ENCODE measurements around the gene UVSSA. TPM values are rescaled to one million over a fixed set of nuclear protein-coding genes. Genes with fewer than 3 reads are reported as not detected.

The UVSSA gene
- total and polyA plus RNA-seq, 2 donors = 7.2 to 13.0 TPM

GRCh38 chr4:1405254-1405635 is 58.2 kb downstream of the UVSSA start:
- no peak overlapping the region for H3K27ac ChIP-seq (ENCODE audit: low read depth)
- 10% methylated on average over 26 of the region's 26 CpGs for WGBS
- H3K4me1 ChIP-seq (ENCODE audit: insufficient read depth) = no peaks in the 10 kb centered on the region
- DNase-seq (ENCODE audit: extremely low spot score) = no peak
- no peaks in the 10 kb centered on the region for H3K36me3 ChIP-seq (ENCODE audit: insufficient read depth)
- H3K4me3 ChIP-seq (ENCODE audit: low read depth, low read length) = no peak overlapping the region

GRCh38 chr4:1405636-1406393 is 58.8 kb downstream of the UVSSA start:
- H3K27ac ChIP-seq (ENCODE audit: low read depth) = no peak overlapping the region
- 7% methylated on average over 90 of the region's 90 CpGs for WGBS
- no peaks in the 10 kb centered on the region for H3K4me1 ChIP-seq (ENCODE audit: insufficient read depth)
- H3K4me3 ChIP-seq (ENCODE audit: low read depth, low read length) = no peak overlapping the region
- H3K36me3 ChIP-seq (ENCODE audit: insufficient read depth) = no peaks in the 10 kb centered on the region
- DNase-seq (ENCODE audit: extremely low spot score) = no peak

GRCh38 chr4:1406394-1406980 is 59.5 kb downstream of the UVSSA start, which contains the start of gene NKX1-1:
Gene NKX1-1 (minus strand): TSS chr4:1406442. CDS start chr4:1406442, 0 bp downstream.
- DNase-seq (ENCODE audit: extremely low spot score) = no peak
- Histone ChIP-seq H3K27ac (ENCODE audit: low read depth) (no peak within 1 kb of the TSS), H3K36me3 (ENCODE audit: insufficient read depth) (no peaks in the 10 kb centered on the region), H3K4me3 (ENCODE audit: low read depth, low read length) (no peak within 1 kb of the TSS), H3K4me1 (ENCODE audit: insufficient read depth) (no peaks in the 10 kb centered on the region)
- WGBS = 3% methylated on average over 91 of the region's 91 CpGs

GRCh38 chr4:1406981-1407656 is 60.1 kb downstream of the UVSSA start:
- WGBS = 7% methylated on average over 50 of the region's 50 CpGs
- no peak overlapping the region for H3K4me3 ChIP-seq (ENCODE audit: low read depth, low read length)
- H3K4me1 ChIP-seq (ENCODE audit: insufficient read depth) = no peaks in the 10 kb centered on the region
- no peak overlapping the region for H3K27ac ChIP-seq (ENCODE audit: low read depth)
- DNase-seq (ENCODE audit: extremely low spot score) = no peak
- H3K36me3 ChIP-seq (ENCODE audit: insufficient read depth) = no peaks in the 10 kb centered on the region

GRCh38 chr4:1407657-1408333 is 60.8 kb downstream of the UVSSA start:
- no peak for DNase-seq (ENCODE audit: extremely low spot score)
- no peak overlapping the region for H3K27ac ChIP-seq (ENCODE audit: low read depth)
- H3K4me3 ChIP-seq (ENCODE audit: low read depth, low read length) = no peak overlapping the region
- no peaks in the 10 kb centered on the region for H3K36me3 ChIP-seq (ENCODE audit: insufficient read depth)
- 4% methylated on average over 53 of the region's 53 CpGs for WGBS
- no peaks in the 10 kb centered on the region for H3K4me1 ChIP-seq (ENCODE audit: insufficient read depth)

GRCh38 chr4:1408418-1408817 is 61.4 kb downstream of the UVSSA start:
- Histone ChIP-seq H3K36me3 (ENCODE audit: insufficient read depth) (no peaks in the 10 kb centered on the region), H3K4me1 (ENCODE audit: insufficient read depth) (no peaks in the 10 kb centered on the region), H3K27ac (ENCODE audit: low read depth) (no peak overlapping the region), H3K4me3 (ENCODE audit: low read depth, low read length) (no peak overlapping the region)
- DNase-seq (ENCODE audit: extremely low spot score) = no peak
- 12% methylated on average over 22 of the region's 22 CpGs for WGBS

GRCh38 chr4:1409079-1409478 is 62.1 kb downstream of the UVSSA start:
- WGBS = 31% methylated on average over 14 of the region's 14 CpGs
- H3K4me1 ChIP-seq (ENCODE audit: insufficient read depth) = no peaks in the 10 kb centered on the region
- H3K4me3 ChIP-seq (ENCODE audit: low read depth, low read length) = no peak overlapping the region
- H3K27ac ChIP-seq (ENCODE audit: low read depth) = no peak overlapping the region
- no peaks in the 10 kb centered on the region for H3K36me3 ChIP-seq (ENCODE audit: insufficient read depth)
- no peak for DNase-seq (ENCODE audit: extremely low spot score)

- Histone ChIP-seq H3K4me1 (ENCODE audit: insufficient read depth) (no peaks in the 10 kb centered on the region), H3K27ac (ENCODE audit: low read depth) (no peak overlapping the region), H3K4me3 (ENCODE audit: low read depth, low read length) (no peak overlapping the region), H3K36me3 (ENCODE audit: insufficient read depth) (no peaks in the 10 kb centered on the region)
- 43% methylated on average over 27 of the region's 27 CpGs for WGBS
- DNase-seq (ENCODE audit: extremely low spot score) = no peak
Observed at GRCh38 chr4:1409491-1410425, 62.8 kb downstream of the UVSSA start.

GRCh38 chr4:1410491-1411325 is 63.7 kb downstream of the UVSSA start:
- no peaks in the 10 kb centered on the region for H3K4me1 ChIP-seq (ENCODE audit: insufficient read depth)
- no peak overlapping the region for H3K27ac ChIP-seq (ENCODE audit: low read depth)
- peak; percentile 1 for DNase-seq (ENCODE audit: extremely low spot score)
- 18% methylated on average over 48 of the region's 48 CpGs for WGBS
- no peaks in the 10 kb centered on the region for H3K36me3 ChIP-seq (ENCODE audit: insufficient read depth)
- H3K4me3 ChIP-seq (ENCODE audit: low read depth, low read length) = no peak overlapping the region

- 41% methylated on average over 17 of the region's 17 CpGs for WGBS
Observed at GRCh38 chr4:1411436-1412375, 64.7 kb downstream of the UVSSA start.

GRCh38 chr4:1412376-1413203 is 65.6 kb downstream of the UVSSA start:
- H3K4me1 ChIP-seq (ENCODE audit: insufficient read depth) = no peaks in the 10 kb centered on the region
- no peak for DNase-seq (ENCODE audit: extremely low spot score)
- WGBS = 63% methylated on average over 15 of the region's 15 CpGs

More at GRCh38 chr4:1411436-1412375, 64.7 kb downstream of the UVSSA start:
- DNase-seq (ENCODE audit: extremely low spot score) = no peak
- no peak overlapping the region for H3K4me3 ChIP-seq (ENCODE audit: low read depth, low read length)
- H3K36me3 ChIP-seq (ENCODE audit: insufficient read depth) = no peaks in the 10 kb centered on the region
- H3K27ac ChIP-seq (ENCODE audit: low read depth) = no peak overlapping the region
- no peaks in the 10 kb centered on the region for H3K4me1 ChIP-seq (ENCODE audit: insufficient read depth)

More at GRCh38 chr4:1412376-1413203, 65.6 kb downstream of the UVSSA start:
- Histone ChIP-seq H3K36me3 (ENCODE audit: insufficient read depth) (no peaks in the 10 kb centered on the region), H3K4me3 (ENCODE audit: low read depth, low read length) (no peak overlapping the region), H3K27ac (ENCODE audit: low read depth) (no peak overlapping the region)
